GM21786 (cell line): ENCODE data around the gene CCDC106.

ENCODE experiments used
- ATAC-seq: cut with Tn5 transposase; IDR thresholded peaks from one replicate; pipeline ENCODE4 v1.9.1; 2021; ENCODE audit not compliant: unreplicated experiment

CCDC106 gene

DNA sequence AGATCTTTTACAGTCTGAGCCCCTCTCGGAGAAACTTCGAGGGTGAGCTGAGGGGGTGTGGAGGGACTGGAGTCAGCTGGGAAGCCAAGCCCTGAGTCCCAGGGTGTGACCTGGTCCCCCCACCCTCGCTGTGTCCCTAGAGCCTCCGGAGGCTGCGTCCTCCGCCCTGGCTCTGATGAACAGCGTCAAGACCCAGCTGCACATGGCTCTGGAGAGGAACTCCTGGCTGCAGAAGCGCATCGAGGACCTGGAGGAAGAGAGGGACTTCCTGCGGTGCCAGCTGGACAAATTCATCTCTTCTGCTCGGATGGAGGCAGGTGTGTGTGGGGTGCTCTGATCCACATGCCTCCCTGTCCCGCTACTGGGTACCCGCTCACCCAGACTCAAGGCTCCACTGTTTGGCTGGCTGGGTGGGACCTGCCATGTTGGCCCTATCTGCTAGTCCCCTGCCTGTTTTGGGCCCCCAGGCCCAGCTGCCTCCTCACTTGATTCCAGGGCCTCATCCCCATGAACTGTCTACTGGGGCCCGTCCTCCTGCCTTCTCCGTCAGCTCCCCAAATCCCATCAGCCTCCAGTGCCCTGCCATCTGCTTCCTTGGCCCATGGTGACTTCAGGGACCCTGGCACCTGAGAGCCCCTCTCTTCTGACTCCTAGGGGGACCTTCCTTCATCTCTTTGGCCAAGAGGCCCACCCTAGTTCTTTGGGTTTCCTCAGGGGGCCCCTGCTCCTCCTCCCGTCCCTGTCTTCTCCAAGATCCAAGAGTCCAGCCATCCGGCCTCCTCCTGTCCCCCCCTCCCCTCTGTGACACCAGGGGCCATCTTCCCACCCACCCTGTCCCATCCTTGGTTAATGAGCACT, 1.5 kb downstream of the CCDC106 start:
- no peak for ATAC-seq

DNA sequence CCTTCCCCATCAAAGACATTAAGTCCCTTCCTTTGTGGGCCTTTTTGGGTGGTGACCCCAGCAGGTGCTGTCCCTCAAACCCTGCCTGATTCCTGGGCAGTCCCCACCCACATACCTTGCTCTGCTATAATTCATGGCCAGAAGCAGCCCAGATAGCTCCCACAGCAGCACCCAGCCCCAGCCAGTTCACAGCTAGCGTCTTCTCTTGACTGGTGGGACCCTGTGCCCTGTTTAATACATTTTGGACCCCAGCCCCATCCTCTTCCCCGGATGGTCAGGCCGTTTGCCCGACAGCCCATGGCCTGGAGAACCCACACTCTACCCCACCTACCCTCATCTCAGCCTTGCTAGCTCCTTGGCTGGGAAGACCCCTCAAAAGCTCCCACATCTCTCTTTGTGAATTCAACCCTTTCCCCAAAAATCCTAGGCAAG, 2.1 kb downstream of the CCDC106 start:
- ATAC-seq = no peak

DNA sequence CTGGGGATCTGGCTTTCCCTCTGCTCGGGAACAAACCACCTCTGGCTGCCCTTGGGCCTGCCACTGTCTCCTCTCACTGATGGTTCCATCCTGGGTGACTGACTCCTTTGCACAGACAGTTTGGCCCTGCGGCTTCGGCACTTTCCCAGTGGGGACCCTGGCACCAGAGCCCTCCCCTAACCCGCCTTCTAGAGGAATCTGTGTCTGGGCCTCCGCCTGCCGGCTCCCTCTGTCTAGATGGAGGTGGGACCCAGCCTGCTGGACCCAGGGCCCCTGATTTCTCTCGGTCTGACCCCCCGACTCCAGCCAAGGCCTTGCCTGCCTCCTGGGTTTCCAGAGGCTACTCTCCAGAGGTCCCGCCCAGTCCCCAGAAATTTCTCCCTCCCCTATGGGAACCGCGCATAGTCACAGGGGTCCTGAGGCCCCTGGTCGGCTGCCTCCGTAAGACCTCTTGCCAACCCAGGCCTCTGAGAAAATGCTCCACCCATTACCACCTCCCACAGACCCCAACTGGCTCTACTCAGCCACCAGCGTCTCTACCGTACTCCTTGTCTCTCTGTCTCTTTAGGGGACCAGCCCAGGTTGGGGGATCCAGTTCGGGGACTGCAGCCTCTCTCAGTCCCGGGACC, 2.7 kb downstream of the CCDC106 start:
- ATAC-seq = no peak

DNA sequence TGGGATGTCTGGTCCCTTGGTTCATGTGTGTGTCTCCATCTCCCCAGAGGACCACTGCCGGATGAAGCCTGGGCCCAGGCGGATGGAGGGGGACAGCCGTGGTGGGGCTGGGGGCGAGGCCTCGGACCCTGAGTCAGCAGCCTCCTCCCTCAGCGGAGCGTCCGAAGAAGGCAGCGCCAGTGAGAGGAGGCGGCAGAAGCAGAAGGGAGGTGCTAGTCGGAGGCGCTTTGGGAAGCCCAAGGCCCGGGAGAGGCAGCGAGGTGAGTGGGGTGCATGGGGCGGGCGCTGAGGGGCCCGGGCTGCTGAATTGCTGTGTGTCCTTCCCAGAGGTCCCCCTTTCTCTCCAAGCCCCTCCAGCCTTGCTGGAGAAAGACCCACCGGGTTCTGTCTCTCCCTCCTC, 3.2 kb downstream of the CCDC106 start:
- no peak for ATAC-seq

DNA sequence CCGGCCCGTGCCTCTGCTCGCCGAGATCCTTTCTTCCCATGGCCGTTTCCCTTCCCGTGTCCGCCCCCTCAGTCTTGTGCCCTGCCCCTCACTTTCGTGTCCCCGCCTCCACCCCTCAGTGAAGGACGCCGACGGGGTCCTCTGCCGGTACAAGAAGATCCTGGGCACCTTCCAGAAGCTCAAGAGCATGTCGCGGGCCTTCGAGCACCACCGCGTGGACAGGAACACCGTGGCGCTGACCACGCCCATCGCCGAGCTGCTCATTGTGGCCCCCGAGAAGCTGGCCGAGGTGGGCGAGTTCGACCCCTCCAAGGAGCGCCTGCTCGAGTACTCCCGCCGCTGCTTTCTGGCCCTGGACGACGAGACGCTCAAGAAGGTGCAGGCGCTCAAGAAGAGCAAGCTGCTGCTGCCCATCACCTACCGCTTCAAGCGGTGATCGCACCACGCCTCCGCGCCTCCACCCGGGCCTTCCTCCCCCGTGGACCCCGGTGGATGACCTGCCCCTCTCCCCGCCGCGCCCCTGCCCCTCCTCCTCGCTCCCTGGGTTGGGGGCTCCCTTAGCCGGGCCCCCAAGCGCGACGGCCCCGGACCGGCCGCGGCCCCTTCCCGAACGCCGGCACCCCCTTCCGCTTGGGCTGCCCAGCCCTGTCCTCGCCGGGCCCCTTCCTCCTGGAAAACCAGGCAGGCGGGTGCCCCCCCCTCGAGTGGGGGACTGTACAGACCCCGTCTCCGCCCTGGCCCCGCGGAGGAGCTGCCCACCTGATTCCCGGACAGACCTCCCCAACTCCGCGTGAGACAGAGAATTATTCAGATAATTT, 4.5 kb downstream of the CCDC106 start:
- ATAC-seq = no peak

DNA sequence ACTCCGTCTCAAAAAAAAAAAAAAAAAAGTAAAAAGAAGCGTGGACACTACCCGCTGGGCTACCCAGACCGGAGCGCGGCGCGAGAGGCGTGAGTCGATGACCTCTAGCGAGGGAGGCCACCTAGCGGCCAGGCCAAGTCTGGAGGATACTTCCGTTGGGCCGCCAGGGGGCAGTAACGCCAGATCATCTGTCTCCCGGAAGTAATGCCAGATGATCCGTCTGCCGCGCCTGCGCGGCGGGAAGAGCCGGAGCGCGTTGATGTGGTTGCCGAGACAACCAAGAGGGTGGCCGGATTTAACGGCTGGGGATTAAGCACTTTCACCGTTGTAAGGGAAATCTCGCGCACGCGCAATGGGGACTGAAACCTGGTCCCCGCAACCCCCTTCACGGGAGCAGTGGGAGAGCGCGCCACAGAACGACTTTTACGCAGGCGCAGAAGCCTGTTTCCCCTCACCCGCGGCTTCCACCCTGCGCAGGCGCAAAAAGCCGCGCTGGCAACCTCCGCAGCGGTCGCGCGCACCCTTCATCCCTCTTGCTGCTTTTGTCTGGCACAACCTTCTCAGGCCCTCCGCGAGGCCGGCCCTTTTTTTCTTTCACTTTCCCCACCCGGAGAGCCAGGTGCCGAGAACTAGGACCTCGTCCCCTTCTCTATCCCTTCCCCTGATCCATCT, 5.8 kb downstream of the CCDC106 start:
- ATAC-seq = peak; percentile 31

DNA sequence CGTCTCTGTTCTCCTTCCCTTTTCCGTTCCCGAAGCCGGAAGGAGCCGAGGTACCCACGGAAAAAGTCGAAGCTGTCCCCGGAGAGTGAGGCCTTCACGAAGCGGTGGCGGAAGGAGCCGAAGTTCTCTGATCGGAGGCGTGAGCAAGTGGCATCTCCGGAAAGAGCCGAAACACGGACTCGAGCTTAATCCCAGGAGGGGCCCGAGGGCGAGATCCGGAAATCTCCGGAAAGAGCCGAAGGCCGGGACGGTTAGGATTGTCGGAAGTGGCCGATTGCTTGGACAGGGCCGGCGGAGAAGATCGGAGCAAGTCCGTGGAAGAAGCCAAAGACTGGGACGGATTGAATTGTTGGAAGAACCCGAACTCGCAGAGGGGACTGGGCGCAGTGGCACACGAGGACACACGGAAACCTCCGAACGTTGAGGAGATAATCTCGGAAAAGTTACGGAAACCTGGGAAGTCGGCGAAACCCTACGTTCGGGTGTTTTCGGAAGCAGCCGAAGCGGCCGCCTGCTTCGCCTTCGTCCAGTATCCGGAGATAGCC, 6.4 kb downstream of the CCDC106 start:
- peak; percentile 52 for ATAC-seq

DNA sequence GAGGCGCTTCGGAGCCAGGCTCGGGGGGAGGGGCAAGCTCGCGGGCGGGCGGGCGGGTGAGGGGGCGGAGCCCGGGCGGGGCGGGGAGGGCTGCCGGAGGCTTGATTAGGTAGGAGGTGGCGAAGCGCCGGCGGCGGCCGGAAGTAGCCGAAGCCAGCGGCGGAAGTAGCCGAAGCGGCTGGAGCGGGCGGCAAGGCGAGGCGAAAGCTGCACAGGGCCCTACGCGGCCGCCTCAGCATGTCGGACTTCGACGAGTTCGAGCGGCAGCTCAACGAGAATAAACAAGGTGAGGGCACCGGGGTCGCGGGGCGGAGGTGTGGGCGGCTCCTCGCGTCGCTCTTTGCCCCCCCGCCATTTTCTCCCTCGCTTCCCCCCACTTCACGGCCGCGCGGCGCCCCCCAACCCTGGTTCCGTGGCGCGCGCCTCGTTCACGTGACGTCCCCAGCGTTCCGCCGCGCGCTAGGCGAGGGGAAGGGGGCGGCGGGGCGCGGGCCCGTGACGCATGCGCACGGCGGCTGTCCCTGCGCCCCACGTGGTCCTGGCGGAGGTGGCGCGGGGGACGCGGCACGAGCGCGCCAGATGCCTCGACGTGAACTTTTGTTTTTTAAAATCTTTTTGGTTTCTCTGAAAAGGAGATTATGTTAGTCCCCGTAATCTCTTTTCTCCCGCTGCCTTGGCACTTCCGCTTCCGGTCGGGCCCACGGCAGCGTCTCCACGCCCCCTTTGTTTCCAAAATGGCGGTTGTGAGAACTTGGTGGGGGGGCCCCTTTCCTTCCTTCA, 7.0 kb downstream of the CCDC106 start, which contains the start of gene U2AF2:
U2AF2 (plus strand) TSS at position 168 of the 780 bp plus-strand sequence; CDS start at position 238, 70 bp downstream.
- peak; percentile 32 for ATAC-seq

DNA sequence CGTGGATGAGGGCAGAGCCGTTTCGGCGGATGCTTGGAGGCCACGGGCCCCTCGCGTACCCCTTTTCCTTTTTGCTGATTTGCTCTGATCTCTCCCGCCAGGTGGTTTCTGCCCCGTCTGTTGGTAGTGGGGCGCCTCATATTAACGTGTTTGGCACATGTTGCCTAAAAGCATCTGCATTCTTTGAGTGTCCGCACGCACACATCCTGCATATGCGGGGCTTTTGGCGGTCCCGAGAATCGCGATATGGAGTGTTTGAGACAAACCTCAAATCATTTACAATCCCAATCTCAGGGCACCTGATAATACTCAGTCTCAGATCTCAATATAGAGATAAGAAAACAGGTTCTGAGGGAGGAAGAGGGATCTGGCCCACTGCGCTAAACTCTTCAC, 7.6 kb downstream of the CCDC106 start:
- no peak for ATAC-seq

DNA sequence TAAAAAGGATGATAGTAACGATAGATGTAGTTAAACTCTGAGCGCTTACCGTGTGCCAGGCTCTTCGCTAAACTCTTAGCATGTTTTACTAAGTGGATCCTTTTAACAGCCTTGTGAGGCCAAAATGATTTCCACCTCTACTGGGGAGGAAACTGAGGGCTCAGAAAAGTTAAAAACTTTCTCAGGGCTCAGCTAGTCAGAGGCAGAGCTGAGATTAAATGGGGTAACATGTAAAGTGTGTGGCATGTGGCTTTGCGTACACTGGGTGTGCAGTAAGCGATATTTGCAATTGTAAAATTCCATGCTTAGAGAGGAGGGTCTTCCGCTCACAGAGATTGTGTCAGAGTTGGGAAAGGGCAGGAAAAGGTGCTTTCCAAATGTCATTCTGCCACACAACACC, 8.5 kb downstream of the CCDC106 start:
- no peak for ATAC-seq

DNA sequence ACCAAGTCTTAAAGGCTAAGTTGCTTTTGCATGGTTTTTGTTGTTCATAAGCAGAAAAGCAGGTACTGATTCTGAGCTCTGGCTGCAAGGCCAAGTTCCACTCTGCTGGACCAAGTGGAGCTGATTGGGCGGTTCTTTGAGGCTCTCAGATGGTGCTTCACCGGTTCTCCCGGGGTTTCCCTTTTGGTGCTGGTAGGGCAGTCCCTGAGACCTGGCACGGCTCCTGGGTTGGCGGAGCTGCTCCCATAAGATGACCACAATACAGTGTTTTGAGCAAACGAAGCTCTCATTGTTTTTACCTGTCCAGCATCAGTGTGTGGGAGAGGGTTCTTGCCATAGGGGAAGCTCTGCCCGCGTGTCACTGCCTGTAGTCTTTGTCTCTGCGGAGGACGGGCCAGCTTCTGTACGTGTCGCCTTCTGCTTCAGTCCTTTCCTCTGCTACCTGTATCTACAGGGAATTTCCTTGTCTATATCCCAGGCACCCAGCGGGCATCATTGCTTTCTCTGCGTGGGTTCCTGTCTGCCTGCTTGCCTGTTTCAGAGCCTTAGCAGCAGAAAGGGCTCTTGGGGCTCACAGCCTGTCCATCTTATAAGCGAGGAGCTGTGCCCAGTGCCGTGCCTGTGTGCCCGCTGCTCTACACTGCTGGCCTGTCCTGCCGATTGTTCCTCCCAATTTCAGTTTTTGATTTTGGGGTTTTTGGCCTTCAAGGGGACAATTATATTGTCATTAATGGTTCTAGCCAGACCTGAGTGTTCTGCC, 9.2 kb downstream of the CCDC106 start:
- no peak for ATAC-seq

DNA sequence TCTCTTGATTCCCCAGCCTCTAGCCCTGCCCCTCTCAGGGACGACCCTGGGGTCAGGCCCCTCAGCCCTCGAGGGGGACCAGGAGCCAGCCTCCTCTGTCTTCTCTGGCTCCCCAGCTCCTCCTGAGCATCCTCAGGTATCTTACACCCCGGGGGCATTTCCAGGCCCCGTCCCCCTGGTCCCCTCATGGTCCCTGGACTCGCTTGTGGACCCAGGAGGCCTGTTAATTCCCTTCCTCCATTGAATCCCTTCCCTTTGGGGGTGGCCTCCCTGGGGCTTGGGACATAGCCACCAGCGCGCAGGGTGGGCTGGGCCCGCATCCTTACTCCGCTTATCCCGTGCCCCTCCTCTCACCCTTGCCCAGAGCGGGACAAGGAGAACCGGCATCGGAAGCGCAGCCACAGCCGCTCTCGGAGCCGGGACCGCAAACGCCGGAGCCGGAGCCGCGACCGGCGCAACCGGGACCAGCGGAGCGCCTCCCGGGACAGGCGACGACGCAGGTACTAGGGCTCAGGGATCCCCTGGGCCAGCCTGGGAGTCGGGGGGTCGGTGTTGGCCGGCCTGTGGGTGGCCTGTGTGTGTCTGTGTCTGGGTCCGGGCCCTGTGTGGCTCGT, 10.9 kb downstream of the CCDC106 start:
- no peak for ATAC-seq

DNA sequence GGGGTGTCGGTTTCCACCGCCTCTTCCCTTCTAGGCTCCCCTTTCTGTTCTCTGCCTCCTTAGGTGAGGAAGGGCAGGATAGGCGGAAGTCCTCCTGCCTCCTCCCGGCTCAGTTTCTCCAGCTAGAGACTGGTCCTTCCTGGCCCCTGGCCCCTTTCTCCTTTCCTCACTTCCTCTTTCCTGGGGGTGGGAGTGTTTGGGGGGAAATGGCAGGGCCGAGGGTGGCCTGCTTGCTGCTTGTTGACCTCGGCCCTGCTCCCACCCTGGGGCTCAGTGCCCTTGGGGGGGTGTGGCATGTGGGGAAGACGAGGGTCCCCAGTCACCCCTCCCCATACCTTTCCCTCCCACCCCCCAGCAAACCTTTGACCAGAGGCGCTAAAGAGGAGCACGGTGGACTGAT, 11.8 kb downstream of the CCDC106 start:
- no peak for ATAC-seq

DNA sequence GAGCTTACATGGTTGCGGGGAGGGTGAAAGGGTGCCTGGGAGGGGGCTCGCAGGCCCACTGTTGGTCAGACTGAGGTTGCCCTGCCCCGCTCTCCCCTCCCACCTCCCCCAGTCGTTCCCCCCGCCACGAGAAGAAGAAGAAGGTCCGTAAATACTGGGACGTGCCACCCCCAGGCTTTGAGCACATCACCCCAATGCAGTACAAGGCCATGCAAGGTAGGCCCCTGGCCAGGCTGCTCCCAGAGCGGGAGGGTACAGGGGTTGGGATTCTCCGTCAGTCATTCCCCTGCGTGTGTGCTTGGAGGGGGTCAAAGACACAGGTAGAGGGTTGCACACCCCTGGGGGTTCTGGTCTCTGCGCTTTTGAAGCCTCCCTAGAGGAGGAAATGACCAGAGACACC, 12.4 kb downstream of the CCDC106 start:
- ATAC-seq = no peak

DNA sequence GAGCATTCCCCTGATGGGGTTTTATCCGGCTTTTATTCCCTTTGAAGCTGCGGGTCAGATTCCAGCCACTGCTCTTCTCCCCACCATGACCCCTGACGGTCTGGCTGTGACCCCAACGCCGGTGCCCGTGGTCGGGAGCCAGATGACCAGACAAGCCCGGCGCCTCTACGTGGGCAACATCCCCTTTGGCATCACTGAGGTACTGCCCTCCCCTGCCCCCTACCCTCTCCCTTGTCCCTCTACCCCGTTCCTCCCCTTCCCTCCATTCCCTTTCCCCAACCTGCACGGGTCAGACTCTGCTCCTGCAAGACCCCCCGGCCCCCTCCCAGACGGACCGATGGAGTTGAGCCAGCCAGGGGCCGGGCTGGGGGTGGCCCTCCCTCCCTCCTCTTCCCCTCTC, 13.0 kb downstream of the CCDC106 start:
- no peak for ATAC-seq

DNA sequence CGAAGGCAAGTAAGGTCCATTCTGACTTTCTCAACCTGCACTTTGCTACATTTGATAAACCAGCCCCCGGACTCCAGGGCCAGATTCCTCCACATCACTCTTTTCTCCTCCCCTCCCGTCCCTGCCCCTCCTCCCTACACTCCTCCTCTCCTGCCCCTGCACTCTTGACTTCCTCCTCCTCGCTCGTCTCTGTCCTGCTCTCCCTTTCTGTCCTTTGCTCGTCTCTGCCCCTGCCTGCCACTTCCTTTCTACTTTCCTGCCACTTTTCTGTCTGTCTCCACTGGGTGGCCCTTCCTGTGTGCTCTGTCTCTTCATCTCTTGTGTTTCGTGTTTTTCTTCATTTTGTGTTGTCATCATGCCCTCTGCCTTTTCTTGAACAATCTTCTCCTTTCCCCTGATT, 13.8 kb downstream of the CCDC106 start:
- no peak for ATAC-seq

DNA sequence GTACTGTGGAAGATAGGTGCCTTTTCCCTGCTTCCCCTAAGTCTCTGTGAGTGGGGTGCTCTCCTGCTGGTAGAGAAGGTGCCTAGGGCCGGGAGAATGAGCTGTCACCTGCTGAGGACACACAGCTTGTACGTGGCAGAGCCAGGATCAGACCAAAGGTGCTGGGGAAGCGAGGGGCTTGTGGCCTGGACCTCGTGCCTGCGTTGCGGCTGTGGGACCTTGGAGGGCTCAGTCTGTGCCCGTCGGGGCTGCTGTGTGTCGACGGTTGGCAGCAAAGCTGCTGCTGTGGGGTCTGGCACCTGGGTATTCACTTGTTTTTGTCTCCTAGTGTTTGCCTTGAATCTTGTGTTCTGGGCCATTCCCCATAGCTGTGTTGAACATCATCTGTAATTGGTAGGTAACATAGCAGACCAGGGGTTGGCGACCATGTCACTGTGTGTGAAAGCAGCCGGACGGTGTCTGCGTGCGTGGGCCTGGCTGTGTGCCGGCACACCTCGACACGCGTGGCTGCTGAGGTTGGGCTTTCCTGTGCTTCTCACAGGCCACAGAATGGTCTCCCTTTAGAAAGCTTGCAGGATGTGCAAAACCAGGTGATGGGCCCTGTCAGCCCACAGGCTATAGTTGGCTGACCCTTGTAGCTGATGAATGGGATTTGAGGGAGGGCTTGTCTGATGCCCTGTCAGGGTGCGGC, 16.0 kb downstream of the CCDC106 start:
- ATAC-seq = no peak

DNA sequence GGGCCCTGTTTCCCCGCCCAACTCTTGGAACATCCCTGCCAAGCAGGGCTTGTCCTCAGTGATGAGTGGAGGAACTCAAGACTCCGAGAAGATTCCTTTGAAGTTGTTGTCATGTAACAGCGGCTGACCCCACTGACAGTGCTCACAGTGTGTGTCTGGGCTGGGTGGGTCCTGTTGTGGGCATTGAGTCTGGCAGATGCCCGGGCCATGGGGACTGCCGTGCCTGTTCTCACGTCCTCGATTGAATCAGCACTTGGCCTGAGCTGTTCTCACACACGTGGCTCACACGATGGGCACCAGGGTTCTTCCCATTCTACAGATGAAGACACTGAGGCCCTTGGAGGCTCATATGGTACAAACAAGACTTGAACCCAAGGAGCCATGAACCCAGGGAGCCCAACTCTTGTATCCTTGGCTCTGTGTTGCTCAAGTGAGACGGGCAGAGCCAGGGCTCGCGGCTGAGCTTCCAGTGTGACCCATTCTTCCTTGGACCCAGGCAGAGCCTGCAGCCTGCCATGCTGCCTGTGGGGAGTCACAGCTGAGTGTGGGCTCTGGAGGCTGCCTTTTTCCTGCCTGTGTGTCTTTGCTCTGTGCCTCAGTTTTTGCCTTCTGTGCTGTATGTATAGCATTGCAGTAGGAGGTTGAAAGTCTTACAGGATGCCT, 18.5 kb downstream of the CCDC106 start:
- ATAC-seq = no peak
